Mucosa of descending colon (tissue), 3 donors: Measurements from ENCODE around the gene PNLIPRP1. TPM values are rescaled to one million over a fixed set of nuclear protein-coding genes. Genes with fewer than 3 reads are reported as not detected.

Experiments used
- ATAC-seq: fragments of 200-7000 bp; cut with Tn5 transposase; one replicate; pipeline ENCODE4 v1.9.1; 2020; ENCODE audit warnings: mild to moderate bottlenecking, moderate library complexity
- DNase-seq, 3 donors: peaks; one replicate each; pipeline ENCODE4 v3.0.0-alpha.2; 2020
- H3K36me3 ChIP-seq: fragments of 200-600 bp; one replicate; pipeline ENCODE4 v1.8.0; 2021; ENCODE audit warnings: low read depth, mild to moderate bottlenecking
- H3K4me1 ChIP-seq: fragments of 200-600 bp; one replicate; pipeline ENCODE4 v1.8.0; 2021; ENCODE audit warnings: low read depth, mild to moderate bottlenecking
- H3K4me3 ChIP-seq: fragments of 200-600 bp; one replicate; pipeline ENCODE4 v1.8.0; 2021; ENCODE audit warnings: mild to moderate bottlenecking
- H3K9me3 ChIP-seq: fragments of 200-600 bp; one replicate; pipeline ENCODE4 v1.8.0; 2021; ENCODE audit warnings: mild to moderate bottlenecking
- intact Hi-C, 2 donors: fragments of 100-400 bp; cut with DNase I in 1 of 2; cut with micrococcal nuclease in 1 of 2; formaldehyde crosslinking; loops; one replicate each; pipeline versions ENCODE4 v1.11.0 to v1.11.1; 2022; cut with DNase I, micrococcal nuclease
- total RNA-seq, 3 donors: library from RNA; stranded (reverse); fragmentation: NEBNext Ultra II Directional in 2 of 3; extraction: Animal tissue kit (Norgen Biotek cat#: 25700) in 2 of 3; gene quantifications; one replicate each; pipeline versions ENCODE4 v1.2.1 to v1.2.4, GENCODE V29; 2021 to 2023
- TF ChIP-seq, protein P1 (sequence below): fragments of 200-600 bp; IDR thresholded peaks from one replicate; pipeline ENCODE4 v1.8.0; 2022; ENCODE audit warnings: antibody characterized with exemption, mild to moderate bottlenecking
- donor health status: DM: no; HTN: no; CAD: no; lungs with moderate emphysema.
- donor health status: DM: no; HTN: no; CAD: no.
- donor health status: DM: no; HTN: yes; CAD: no.

PNLIPRP1 gene
- total RNA-seq, 3 donors from 2014 or later: 0.75 TPM; not detected in 2

DNA sequence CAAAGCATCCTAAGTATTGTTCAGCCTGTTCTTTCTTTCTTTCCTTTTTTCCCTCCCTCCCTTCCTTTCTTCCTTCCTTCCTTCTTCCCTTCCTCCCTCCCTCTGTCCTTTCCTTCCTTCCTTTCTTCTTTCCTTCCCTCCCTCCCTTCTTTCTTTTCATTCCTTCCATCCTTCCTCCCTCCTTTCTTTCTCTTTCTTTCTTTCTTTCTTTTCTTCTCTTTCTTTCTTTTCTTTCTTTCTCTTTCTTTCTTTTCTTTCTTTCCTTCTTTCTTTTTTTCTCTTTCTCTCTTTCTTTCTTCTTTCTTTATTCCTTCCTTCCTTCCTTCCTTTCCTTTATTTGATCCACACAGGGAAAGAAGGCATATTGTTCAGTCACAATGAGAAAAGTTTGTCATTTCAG is 23.8 kb upstream of the PNLIPRP1 start:
- intact Hi-C loops: no loop called here
- TF ChIP-seq, protein P1, sequence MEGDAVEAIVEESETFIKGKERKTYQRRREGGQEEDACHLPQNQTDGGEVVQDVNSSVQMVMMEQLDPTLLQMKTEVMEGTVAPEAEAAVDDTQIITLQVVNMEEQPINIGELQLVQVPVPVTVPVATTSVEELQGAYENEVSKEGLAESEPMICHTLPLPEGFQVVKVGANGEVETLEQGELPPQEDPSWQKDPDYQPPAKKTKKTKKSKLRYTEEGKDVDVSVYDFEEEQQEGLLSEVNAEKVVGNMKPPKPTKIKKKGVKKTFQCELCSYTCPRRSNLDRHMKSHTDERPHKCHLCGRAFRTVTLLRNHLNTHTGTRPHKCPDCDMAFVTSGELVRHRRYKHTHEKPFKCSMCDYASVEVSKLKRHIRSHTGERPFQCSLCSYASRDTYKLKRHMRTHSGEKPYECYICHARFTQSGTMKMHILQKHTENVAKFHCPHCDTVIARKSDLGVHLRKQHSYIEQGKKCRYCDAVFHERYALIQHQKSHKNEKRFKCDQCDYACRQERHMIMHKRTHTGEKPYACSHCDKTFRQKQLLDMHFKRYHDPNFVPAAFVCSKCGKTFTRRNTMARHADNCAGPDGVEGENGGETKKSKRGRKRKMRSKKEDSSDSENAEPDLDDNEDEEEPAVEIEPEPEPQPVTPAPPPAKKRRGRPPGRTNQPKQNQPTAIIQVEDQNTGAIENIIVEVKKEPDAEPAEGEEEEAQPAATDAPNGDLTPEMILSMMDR: no peak
- ATAC-seq: no peak
- no peaks in the 10 kb centered on the region for H3K36me3 ChIP-seq
- DNase-seq: no peak
- no peak overlapping the region for H3K4me3 ChIP-seq
- H3K9me3 ChIP-seq: no peaks in the 10 kb centered on the region
- no peaks in the 10 kb centered on the region for H3K4me1 ChIP-seq

DNA sequence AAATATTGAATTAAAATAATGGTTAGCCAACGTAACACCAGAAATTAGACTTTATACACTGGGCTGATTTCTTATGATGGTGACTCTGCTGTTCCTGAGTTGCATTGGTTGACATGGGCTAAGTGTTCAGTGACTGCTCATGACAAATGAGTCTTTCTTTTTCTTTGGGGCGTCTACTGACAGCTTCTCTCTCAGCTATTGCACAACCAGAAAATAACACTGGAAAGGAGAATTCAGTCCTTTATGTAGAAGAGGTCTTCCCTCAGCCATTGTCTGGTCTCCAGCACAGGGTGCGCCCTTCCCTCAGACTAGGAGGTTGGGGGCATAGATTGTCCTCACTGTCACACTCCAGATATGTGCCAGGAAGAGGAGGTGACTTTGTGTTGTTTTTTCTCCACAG is 23.4 kb upstream of the PNLIPRP1 start:
- intact Hi-C loops: no loop called here
- ATAC-seq: no peak
- TF ChIP-seq, protein P1: no peak

DNA sequence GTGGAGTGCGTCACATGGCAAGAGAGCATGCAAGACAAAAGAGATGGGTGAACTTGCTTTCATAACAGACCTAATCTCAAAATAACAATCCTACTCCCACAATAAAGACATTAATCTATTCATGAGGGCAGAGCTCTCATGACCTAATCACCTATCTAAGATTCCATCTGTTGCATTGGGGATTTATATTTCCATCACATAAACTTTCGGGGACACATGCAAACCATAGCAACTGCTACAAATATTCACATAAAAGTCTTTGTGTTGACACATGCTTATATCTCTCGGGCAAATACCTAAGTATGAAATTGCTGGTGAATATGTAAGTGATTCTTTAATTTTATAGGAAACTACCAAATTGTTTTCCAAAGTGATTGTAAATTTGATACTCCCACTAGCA is 16.0 kb upstream of the PNLIPRP1 start:
- TF ChIP-seq, protein P1: no peak
- intact Hi-C loops: no loop called here
- H3K36me3 ChIP-seq: no peaks in the 10 kb centered on the region
- H3K9me3 ChIP-seq: no peaks in the 10 kb centered on the region
- H3K4me3 ChIP-seq: no peak overlapping the region
- DNase-seq: no peak
- no peak for ATAC-seq
- no peaks in the 10 kb centered on the region for H3K4me1 ChIP-seq

More for the DNA sequence above, 23.4 kb upstream of the PNLIPRP1 start:
- Histone ChIP-seq H3K36me3 (no peaks in the 10 kb centered on the region), H3K4me1 (no peaks in the 10 kb centered on the region), H3K4me3 (no peak overlapping the region), H3K9me3 (no peaks in the 10 kb centered on the region)
- DNase-seq: no peak

DNA sequence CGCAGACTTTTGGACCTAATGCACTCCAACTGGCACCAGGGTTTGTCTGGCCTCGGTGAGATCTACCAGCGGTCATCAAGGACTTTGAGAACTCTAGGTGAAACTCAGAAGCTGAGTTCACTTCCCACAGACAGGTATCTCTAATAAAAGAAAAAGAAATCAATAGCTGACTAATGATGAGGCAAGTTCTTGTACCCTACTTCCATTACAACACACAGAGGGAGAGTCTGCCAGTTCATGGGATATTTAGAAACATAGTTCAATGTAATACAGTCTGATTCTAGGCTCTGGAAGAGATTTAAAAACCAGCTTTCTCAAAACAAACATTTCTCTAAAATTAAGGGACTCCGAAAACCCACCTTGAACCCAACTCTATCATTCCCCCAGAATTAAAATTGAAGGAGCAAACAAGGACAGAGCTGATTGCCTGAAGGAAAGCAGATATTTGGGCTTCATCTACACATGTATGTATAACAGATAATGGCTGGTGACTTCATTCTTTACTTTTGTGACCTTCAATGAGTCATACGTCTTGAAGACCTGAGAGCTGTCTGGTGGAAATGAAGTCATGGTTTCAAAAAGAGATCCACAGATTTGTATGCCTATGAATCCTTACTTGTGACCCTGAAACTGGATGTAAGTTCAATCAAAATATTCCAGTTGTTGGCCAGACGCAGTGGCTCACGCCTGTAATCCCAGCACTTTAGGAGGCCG is 2.7 kb upstream of the PNLIPRP1 start:
- peaks cover 14% of the 10 kb centered on the region for H3K4me1 ChIP-seq
- H3K9me3 ChIP-seq: no peaks in the 10 kb centered on the region
- ATAC-seq: no peak
- H3K36me3 ChIP-seq: no peaks in the 10 kb centered on the region
- TF ChIP-seq, protein P1: no peak
- no peak for DNase-seq
- no peak overlapping the region for H3K4me3 ChIP-seq
- intact Hi-C loops: no loop called here

DNA sequence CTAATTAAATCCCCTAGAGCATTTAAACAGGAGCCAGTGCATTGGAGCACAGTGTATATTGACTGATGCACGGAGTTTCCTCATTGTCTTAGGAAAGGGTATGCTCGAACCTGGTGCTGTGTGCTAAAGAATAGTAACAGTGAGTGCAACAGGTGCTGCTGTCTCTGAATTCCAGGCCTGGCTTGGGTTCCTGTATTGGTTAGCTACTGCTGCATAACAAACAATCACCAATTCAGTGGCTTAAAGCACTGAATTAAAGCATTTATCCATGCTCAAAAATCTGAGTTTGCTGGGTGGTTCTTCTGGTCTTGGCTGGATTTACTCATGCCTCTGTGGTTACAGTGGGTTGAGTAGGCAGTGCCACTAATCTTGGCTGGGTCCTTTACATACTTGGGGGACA is 1.8 kb upstream of the PNLIPRP1 start:
- DNase-seq: no peak
- H3K9me3 ChIP-seq: no peaks in the 10 kb centered on the region
- intact Hi-C loops: no loop called here
- no peak for ATAC-seq
- no peak overlapping the region for H3K4me3 ChIP-seq
- peaks cover 14% of the 10 kb centered on the region for H3K4me1 ChIP-seq
- no peaks in the 10 kb centered on the region for H3K36me3 ChIP-seq
- TF ChIP-seq, protein P1: no peak
